H1 (cell line): ENCODE measurements around the gene SCN7A. TPM values are rescaled to one million over a fixed set of nuclear protein-coding genes. Genes with fewer than 3 reads are reported as not detected.

ENCODE experiments used
- CTCF ChIA-PET: fragments of 300-600 bp; sonication (Branson Sonifier 250); formaldehyde crosslinking; loops from one replicate; lab custom pipeline; 2021; ENCODE audit not compliant: partially characterized antibody; lab: Charles Lee
- POLR2A ChIA-PET: fragments of 300-600 bp; sonication (Branson Sonifier 250); formaldehyde crosslinking; loops from one replicate; lab custom pipeline; 2021; ENCODE audit warnings: inconsistent platforms; ENCODE audit not compliant: partially characterized antibody; lab: Charles Lee
- DNase-seq, 2 experiments: peaks; one replicate each; pipeline versions ENCODE4 v3.0.0 to v3.0.0-alpha.2; 2010 to 2022; ENCODE audit warnings: low spot score in 2 of 2, low read depth in 1 of 2, mixed read lengths in 1 of 2
- FAIRE-seq: peaks from 2 replicates; lab custom pipeline; 2011; peaks lifted over from hg19 to GRCh38; lab: Jason Lieb, UNC
- H2AFZ ChIP-seq: 2 replicates; pipeline ENCODE4 v1.8.1; 2012; ENCODE audit warnings: low read length, inconsistent platforms
- H2AK5ac ChIP-seq: 2 replicates; pipeline ENCODE4 v1.6.1; 2013; ENCODE audit warnings: low read depth, low read length
- H2BK120ac ChIP-seq: replicated peaks from 2 replicates; pipeline ENCODE3; 2013; ENCODE audit warnings: low read depth, low read length, inconsistent platforms
- H2BK12ac ChIP-seq: 2 replicates; pipeline ENCODE4 v1.6.1; 2013; ENCODE audit warnings: low read depth, low read length
- H2BK15ac ChIP-seq: 2 replicates; pipeline ENCODE4 v1.6.1; 2013; ENCODE audit warnings: low read length
- H2BK20ac ChIP-seq: 2 replicates; pipeline ENCODE4 v1.6.1; 2013; ENCODE audit warnings: low read length
- H2BK5ac ChIP-seq: 2 replicates; pipeline ENCODE4 v1.6.1; 2013; ENCODE audit warnings: low read depth, low read length
- H3K14ac ChIP-seq: 2 replicates; pipeline ENCODE4 v1.6.1; 2013; ENCODE audit warnings: inconsistent platforms; ENCODE audit not compliant: insufficient read length
- H3K18ac ChIP-seq: 2 replicates; pipeline ENCODE4 v1.6.1; 2013; ENCODE audit warnings: low read length; ENCODE audit errors: extremely low read depth
- H3K23ac ChIP-seq: 2 replicates; pipeline ENCODE4 v1.6.1; 2013; ENCODE audit warnings: inconsistent platforms; ENCODE audit not compliant: insufficient read length
- H3K23me2 ChIP-seq: 2 replicates; pipeline ENCODE4 v1.6.1; 2013; ENCODE audit warnings: low read depth, low read length
- H3K27ac ChIP-seq: 2 replicates; pipeline ENCODE4 v1.6.1; 2011; ENCODE audit warnings: low read depth, low read length, inconsistent platforms
- H3K27me3 ChIP-seq, 4 experiments: replicated peaks in 1 of 4; 1 replicate in 1 of 4; 2 replicates in 3 of 4; pipeline versions ENCODE4 v1.6.1 to v1.8.1; 2011 to 2013; ENCODE audit warnings: low read length in 3 of 4, mild to moderate bottlenecking in 3 of 4, inconsistent platforms in 2 of 4, mixed read lengths in 2 of 4, moderate library complexity in 1 of 4; ENCODE audit not compliant: control insufficient read depth in 3 of 4, insufficient read depth in 3 of 4; ENCODE audit errors: extremely low read depth in 1 of 4
- H3K36me3 ChIP-seq, 4 experiments: 2 replicates each; pipeline versions ENCODE4 v1.6.1 to v1.8.1; 2011 to 2013; ENCODE audit warnings: mild to moderate bottlenecking in 4 of 4, low read length in 3 of 4, moderate library complexity in 2 of 4, control low read depth in 1 of 4, inconsistent platforms in 1 of 4; ENCODE audit not compliant: insufficient read depth in 4 of 4, control insufficient read depth in 2 of 4
- H3K4ac ChIP-seq: replicated peaks from 2 replicates; pipeline ENCODE3; 2013; ENCODE audit warnings: low read length, low read depth, mixed read lengths, inconsistent platforms; ENCODE audit not compliant: insufficient read length
- H3K4me1 ChIP-seq, 4 experiments: replicated peaks in 1 of 4; 1 replicate in 1 of 4; 2 replicates in 3 of 4; pipeline versions ENCODE4 v1.6.1 to v1.8.1; 2011 to 2013; ENCODE audit warnings: low read length in 3 of 4, inconsistent platforms in 2 of 4, mixed read lengths in 1 of 4; ENCODE audit not compliant: insufficient read depth in 4 of 4, control insufficient read depth in 3 of 4
- H3K4me2 ChIP-seq, 2 experiments: 2 replicates each; pipeline versions ENCODE4 v1.6.1 to v1.8.1; 2011 to 2013; ENCODE audit warnings: low read depth in 2 of 2, low read length in 2 of 2, control low read depth in 1 of 2, inconsistent platforms in 1 of 2, mild to moderate bottlenecking in 1 of 2; ENCODE audit not compliant: insufficient read depth in 1 of 2
- H3K4me3 ChIP-seq, 4 experiments: fragments of 200-600, 300-600 bp in 1 of 4; sonication (generic), shearing (Covaris generic), sonication (Bioruptor Twin) in 1 of 4; 2 replicates each; pipeline versions ENCODE4 v1.5.1 to v1.8.1; 2011 to 2016; ENCODE audit warnings: low read length in 4 of 4, low read depth in 3 of 4, control low read depth in 2 of 4, inconsistent platforms in 2 of 4, mild to moderate bottlenecking in 2 of 4, mixed read lengths in 1 of 4, moderate library complexity in 1 of 4; ENCODE audit not compliant: insufficient read depth in 2 of 4; ENCODE audit errors: extremely low read depth in 1 of 4
- H3K56ac ChIP-seq: replicated peaks from 2 replicates; pipeline ENCODE3; 2013; ENCODE audit warnings: low read depth, mild to moderate bottlenecking, mixed read lengths, low read length, inconsistent platforms; ENCODE audit not compliant: insufficient read length
- H3K79me1 ChIP-seq: 2 replicates; pipeline ENCODE4 v1.6.1; 2013; ENCODE audit warnings: low read depth, low read length, control low read depth
- H3K79me2 ChIP-seq, 2 experiments: 2 replicates each; pipeline versions ENCODE4 v1.6.1 to v1.8.1; 2012 to 2013; ENCODE audit warnings: low read length in 2 of 2, mild to moderate bottlenecking in 2 of 2, inconsistent platforms in 1 of 2; ENCODE audit not compliant: insufficient read depth in 2 of 2, control insufficient read depth in 1 of 2
- H3K9ac ChIP-seq, 4 experiments: replicated peaks in 1 of 4; 1 replicate in 1 of 4; 2 replicates in 3 of 4; pipeline versions ENCODE4 v1.6.1 to v1.8.1; 2011 to 2013; ENCODE audit warnings: low read depth in 3 of 4, low read length in 3 of 4, control low read depth in 2 of 4, mild to moderate bottlenecking in 2 of 4, moderate library complexity in 2 of 4, inconsistent platforms in 1 of 4; ENCODE audit errors: extremely low read depth in 1 of 4
- H3K9me3 ChIP-seq, 2 experiments: 2 replicates each; pipeline versions ENCODE4 v1.6.1 to v1.8.1; 2012 to 2013; ENCODE audit warnings: mild to moderate bottlenecking in 2 of 2, moderate library complexity in 2 of 2, control low read depth in 1 of 2, inconsistent platforms in 1 of 2, low read depth in 1 of 2, low read length in 1 of 2, mixed read lengths in 1 of 2; ENCODE audit not compliant: insufficient read depth in 2 of 2
- H4K20me1 ChIP-seq, 2 experiments: replicated peaks in 1 of 2; 2 replicates each; pipeline versions ENCODE3 to v1.8.1; 2011 to 2013; ENCODE audit warnings: inconsistent platforms in 2 of 2, low read length in 2 of 2, mild to moderate bottlenecking in 1 of 2; ENCODE audit not compliant: insufficient read depth in 2 of 2, control insufficient read depth in 1 of 2
- H4K5ac ChIP-seq: 2 replicates; pipeline ENCODE4 v1.6.1; 2013; ENCODE audit warnings: low read length, low read depth, mixed read lengths, inconsistent platforms; ENCODE audit not compliant: insufficient read length
- H4K8ac ChIP-seq: 2 replicates; pipeline ENCODE4 v1.8.0; 2013; ENCODE audit warnings: mild to moderate bottlenecking, moderate library complexity, low read length, inconsistent platforms; ENCODE audit not compliant: insufficient read depth; ENCODE audit errors: extremely low read depth
- H4K91ac ChIP-seq: replicated peaks from 2 replicates; pipeline ENCODE3; 2013; ENCODE audit warnings: low read length, mixed read lengths, inconsistent platforms; ENCODE audit not compliant: insufficient read length
- KDM5A ChIP-seq: fragments of 200-600 bp; IDR thresholded peaks from 2 replicates; pipeline ENCODE4 v1.7.1; 2012; ENCODE audit warnings: mild to moderate bottlenecking, low read length, inconsistent platforms, mixed read lengths
- POU5F1 ChIP-seq: IDR thresholded peaks from 2 replicates; pipeline ENCODE4 v1.6.1; 2011; ENCODE audit warnings: low read depth, mild to moderate bottlenecking, low read length, moderate library complexity
- SIX5 ChIP-seq: IDR thresholded peaks from 2 replicates; pipeline ENCODE4 v1.6.1; 2011; ENCODE audit warnings: mild to moderate bottlenecking, low read depth, low read length
- SP2 ChIP-seq: IDR thresholded peaks from 2 replicates; pipeline ENCODE4 v1.6.1; 2012; ENCODE audit warnings: mild to moderate bottlenecking, low read length, inconsistent platforms
- polyA plus RNA-seq, 7 experiments: library from polyadenylated mRNA; depleted of rRNA in 3 of 7; stranded (reverse) in 5 of 7; unstranded in 2 of 7; fragments of >200 nt in 5 of 7; fragments of 200-250 nt in 2 of 7; gene quantifications; 1 replicate in 5 of 7; 2 replicates in 1 of 7; 4 replicates in 1 of 7; pipeline versions ENCODE4 v1.2.1 to v1.2.3, GENCODE V29; 2011 to 2013; ENCODE audit warnings: missing spikeins in 2 of 7, mixed read lengths in 2 of 7
- total RNA-seq: library from RNA; stranded (reverse); fragmentation: NEBNext Ultra II Directional; extraction: Animal tissue kit (Norgen Biotek cat#: 25700); gene quantifications from 2 replicates; pipeline ENCODE4 v1.2.1, GENCODE V29; 2021

The SCN7A gene
- total and polyA plus RNA-seq, 2 of the 8 experiments (the other 6 are each of a cell fraction or from before 2014, with no cell fraction given) = 0.09 to 0.19 TPM

GRCh38 chr2:166444306-166444705, 49.7 kb downstream of the SCN7A start:
- ChIA-PET POLR2A (no interaction called here), CTCF (no interaction called here)
- no peak overlapping the region for H2BK5ac ChIP-seq
- H4K91ac ChIP-seq = no peak overlapping the region
- no peak overlapping the region for H2BK15ac ChIP-seq
- no peak overlapping the region for H2AFZ ChIP-seq
- no peaks in the 10 kb centered on the region for H3K4me1 ChIP-seq
- no peak overlapping the region for H2BK120ac ChIP-seq
- no peaks in the 10 kb centered on the region for H3K79me2 ChIP-seq
- no peak overlapping the region for H3K18ac ChIP-seq
- no peaks in the 10 kb centered on the region for H3K9me3 ChIP-seq
- no peaks in the 10 kb centered on the region for H3K79me1 ChIP-seq
- H4K8ac ChIP-seq = no peak overlapping the region
- no peaks in the 10 kb centered on the region for H3K27me3 ChIP-seq
- no peaks in the 10 kb centered on the region for H3K23me2 ChIP-seq
- no peak overlapping the region for H2BK12ac ChIP-seq
- H3K4me2 ChIP-seq = no peak overlapping the region
- FAIRE-seq = no peak
- H2BK20ac ChIP-seq = no peak overlapping the region
- no peak overlapping the region for H3K23ac ChIP-seq
- no peak overlapping the region for H3K14ac ChIP-seq
- H3K4me3 ChIP-seq = no peak overlapping the region
- H4K20me1 ChIP-seq = no peaks in the 10 kb centered on the region
- TF ChIP-seq SIX5 (no peak), KDM5A (no peak), SP2 (no peak), POU5F1 (no peak)
- no peak overlapping the region for H4K5ac ChIP-seq
- H3K27ac ChIP-seq = no peak overlapping the region
- H3K4ac ChIP-seq = no peak overlapping the region
- no peak overlapping the region for H3K9ac ChIP-seq
- H2AK5ac ChIP-seq = no peak overlapping the region
- H3K56ac ChIP-seq = no peak overlapping the region
- no peaks in the 10 kb centered on the region for H3K36me3 ChIP-seq
- no peak for DNase-seq
